NCI-H748 treated with DMSO at 0.1 percent for 48 hours (cell line): Measurements from ENCODE around the gene MPV17L2.
"Not testable (repeated sequence)": the region's sequence is repeated elsewhere in the genome, so short reads cannot be mapped to it uniquely, and the experiment has no call there.

Source experiments
- DNase-seq: peaks from one replicate; lab custom pipeline; 2025; lab: John Stamatoyannopoulos, UW

The MPV17L2 gene

GRCh38 chr19:18193388-18194180, 566 bp downstream of the MPV17L2 start:
- DNase-seq = no peak

- no peak for DNase-seq
Observed at GRCh38 chr19:18194181-18194530, 1.1 kb downstream of the MPV17L2 start.

GRCh38 chr19:18194554-18195238, 1.7 kb downstream of the MPV17L2 start:
- no peak for DNase-seq

GRCh38 chr19:18196511-18196845, 3.5 kb downstream of the MPV17L2 start:
- DNase-seq = no peak

- no peak for DNase-seq
Observed at GRCh38 chr19:18197306-18197705, 4.3 kb downstream of the MPV17L2 start.

- DNase-seq = no peak
Observed at GRCh38 chr19:18197941-18198340, 4.9 kb downstream of the MPV17L2 start.

GRCh38 chr19:18198374-18198773, 5.4 kb downstream of the MPV17L2 start:
- no peak for DNase-seq

GRCh38 chr19:18202397-18202777, 9.4 kb downstream of the MPV17L2 start:
- DNase-seq = no peak

GRCh38 chr19:18202778-18203407, 9.9 kb downstream of the MPV17L2 start:
- no peak for DNase-seq

GRCh38 chr19:18203408-18203862, 10.4 kb downstream of the MPV17L2 start:
- no peak for DNase-seq

- DNase-seq = peak; percentile 97
Observed at GRCh38 chr19:18203863-18204393, 10.9 kb downstream of the MPV17L2 start, which contains the start of gene RAB3A. Gene RAB3A, minus strand, starts transcription at chr19:18204042. Its CDS starts 1,302 bp downstream, at chr19:18202740.

- DNase-seq = no peak
Observed at GRCh38 chr19:18204394-18205199, 11.6 kb downstream of the MPV17L2 start.

GRCh38 chr19:18205200-18205892, 12.3 kb downstream of the MPV17L2 start:
- DNase-seq = no peak

- no peak for DNase-seq
Observed at GRCh38 chr19:18206018-18206417, 13.0 kb downstream of the MPV17L2 start.

GRCh38 chr19:18208098-18208951, 15.3 kb downstream of the MPV17L2 start:
- peak; percentile 5 for DNase-seq

- DNase-seq = not testable (repeated sequence)
Observed at GRCh38 chr19:18209912-18210311, 16.9 kb downstream of the MPV17L2 start.

- DNase-seq = no peak
Observed at GRCh38 chr19:18211683-18212082, 18.7 kb downstream of the MPV17L2 start.

GRCh38 chr19:18214779-18215433, 21.9 kb downstream of the MPV17L2 start:
- no peak for DNase-seq

GRCh38 chr19:18216789-18217188, 23.8 kb downstream of the MPV17L2 start:
- DNase-seq = no peak

- DNase-seq = no peak
Observed at GRCh38 chr19:18218159-18218558, 25.1 kb downstream of the MPV17L2 start.
